HG03460 (cell line): Measurements from ENCODE around the gene PARD3B.

Experiments used
- ATAC-seq: cut with Tn5 transposase; IDR thresholded peaks from one replicate; pipeline ENCODE4 v1.9.1; 2021; ENCODE audit not compliant: unreplicated experiment

Gene PARD3B

DNA sequence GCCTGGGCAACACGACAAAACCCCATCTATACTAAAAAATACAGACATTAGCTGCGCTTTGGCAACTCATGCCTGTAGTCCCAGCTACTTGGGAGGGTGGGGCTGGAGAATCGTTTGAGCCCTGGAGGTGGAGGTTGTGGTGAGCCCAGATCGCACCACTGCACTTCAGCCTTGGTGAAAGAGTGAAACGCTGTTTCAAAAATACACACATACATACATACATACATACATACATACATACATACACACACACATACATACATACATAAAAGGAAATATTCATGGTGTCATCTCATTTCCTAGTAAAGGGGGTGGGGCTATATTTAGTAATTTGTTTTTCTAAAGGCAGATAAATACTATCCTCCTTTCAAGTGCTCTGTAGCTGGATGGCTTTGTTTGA lies 205.1 kb downstream of the PARD3B start:
- no peak for ATAC-seq

DNA sequence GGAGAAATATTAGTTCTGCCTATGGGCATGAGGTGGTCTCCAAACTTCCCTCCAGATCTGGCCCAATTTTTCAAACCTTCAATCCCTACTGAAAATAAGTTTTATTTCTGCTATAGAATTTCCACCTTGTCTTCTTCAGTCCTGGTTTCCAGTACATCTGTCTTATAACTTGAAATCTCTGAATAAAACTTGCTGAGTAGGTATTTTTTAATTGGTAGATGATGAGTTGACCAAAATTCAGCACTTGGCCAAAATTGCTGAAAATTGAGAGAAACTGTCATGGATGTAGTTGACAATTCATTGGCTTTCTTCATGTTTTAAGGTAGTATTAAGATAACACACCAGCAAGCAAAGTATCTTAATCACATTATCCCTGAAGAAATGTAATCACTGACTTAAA lies 206.2 kb downstream of the PARD3B start:
- ATAC-seq, result no peak

DNA sequence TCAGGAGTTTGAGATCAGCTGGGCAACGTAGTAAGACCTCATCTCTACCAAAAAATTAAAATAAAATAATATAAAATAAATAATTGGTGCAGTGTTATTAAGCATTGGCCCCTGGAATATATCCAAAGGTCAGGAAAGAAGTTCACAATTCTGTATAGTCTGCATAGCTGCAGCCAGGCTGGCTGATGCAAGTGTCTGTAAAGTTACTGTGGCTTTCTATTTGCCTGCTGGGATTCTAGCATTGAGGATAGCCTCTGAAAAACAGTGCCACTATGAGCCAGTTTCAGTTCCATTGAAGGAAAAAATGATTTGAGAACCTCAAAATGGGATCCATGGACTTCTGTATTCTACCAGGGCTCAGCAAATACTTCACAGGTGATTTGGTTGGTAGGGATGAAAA lies 208.6 kb downstream of the PARD3B start:
- ATAC-seq, result no peak

DNA sequence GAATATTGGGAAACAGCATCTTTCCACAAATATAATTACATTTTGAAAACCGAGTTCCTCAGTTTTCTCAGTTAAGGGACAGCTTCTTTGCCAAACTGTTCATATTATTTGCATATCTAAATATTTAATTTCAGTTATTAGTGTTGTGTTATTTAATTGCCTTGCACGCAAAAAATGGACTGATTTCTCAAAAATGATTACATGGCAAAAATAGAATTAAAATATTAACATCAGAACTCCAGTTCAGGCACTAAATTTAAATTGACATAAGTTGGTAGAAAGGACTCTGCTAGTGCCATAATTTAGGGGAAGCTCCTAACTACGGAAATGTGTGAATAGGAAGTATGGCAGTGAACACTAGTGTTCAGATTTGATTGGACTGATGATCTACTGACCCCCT lies 209.6 kb downstream of the PARD3B start:
- ATAC-seq, result no peak

DNA sequence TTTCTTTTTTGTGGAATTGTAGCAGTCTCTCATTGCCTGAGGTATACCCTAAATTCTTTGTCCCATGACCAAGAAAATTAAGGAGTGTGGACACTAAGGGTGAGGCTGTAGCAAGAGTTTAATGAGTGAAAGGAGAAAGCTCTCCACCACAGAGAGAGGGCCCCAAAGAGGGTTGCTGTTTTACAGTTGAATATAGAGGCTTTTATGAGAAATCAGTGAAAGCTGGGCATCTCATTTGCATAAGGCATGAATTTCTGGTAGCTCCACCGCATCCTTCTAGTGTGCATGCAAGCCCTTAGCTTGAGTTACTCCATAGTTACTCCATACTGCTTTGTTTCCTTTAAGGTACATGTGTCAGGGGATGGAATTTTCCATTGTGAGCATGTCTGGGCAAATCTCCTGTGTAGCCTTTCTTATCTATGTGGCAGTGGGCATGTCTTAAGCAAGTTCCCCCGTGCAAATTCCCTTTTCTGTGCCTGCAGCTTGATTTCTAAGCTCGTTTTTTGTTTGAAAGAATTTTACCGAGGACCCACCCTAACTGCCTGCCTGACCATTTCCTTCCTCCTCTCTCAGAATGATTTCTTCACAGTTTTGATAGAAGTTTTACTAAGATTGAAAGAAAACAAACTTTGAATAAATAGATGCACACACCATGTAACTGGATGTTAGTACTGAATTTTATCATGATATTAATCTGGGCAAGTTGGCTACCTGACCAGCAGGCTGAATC lies 218.9 kb downstream of the PARD3B start:
- no peak for ATAC-seq

DNA sequence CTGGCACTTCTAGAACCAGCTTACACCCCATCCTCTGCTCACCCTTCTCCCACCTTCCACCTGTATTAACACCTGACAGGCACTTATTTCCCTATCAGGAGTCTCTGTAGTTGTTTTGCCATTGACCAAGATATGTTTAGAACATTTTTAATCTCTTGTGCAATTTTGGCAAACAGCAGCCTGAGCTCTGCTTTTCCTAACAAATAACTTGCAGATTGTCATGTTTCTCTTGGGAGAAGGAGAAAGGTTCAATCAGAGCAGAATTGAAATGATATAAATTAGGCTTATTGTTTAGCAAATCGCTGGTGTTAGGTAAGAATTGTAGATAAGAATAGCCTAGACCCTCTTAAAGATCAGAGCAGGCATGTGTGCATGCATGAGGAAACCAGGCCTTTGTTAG lies 225.5 kb downstream of the PARD3B start:
- no peak for ATAC-seq

DNA sequence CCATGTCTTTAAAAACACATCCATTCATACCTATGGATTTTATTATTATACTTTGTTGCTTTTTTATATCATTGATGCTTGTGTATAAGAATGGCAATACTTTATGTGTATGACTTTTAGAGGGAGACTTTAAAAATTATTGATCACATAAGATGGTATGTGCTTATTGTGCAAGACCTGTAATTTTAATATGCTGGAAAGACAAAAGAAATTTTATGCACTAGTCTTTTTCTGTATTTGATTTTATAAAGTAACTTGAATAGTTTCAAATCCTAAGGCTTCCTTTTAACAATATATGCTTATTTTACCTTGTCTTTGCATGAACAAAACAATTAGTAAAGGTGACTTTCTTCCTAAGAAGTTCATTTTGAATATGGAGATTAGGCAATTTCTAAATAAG lies 226.4 kb downstream of the PARD3B start:
- no peak for ATAC-seq

DNA sequence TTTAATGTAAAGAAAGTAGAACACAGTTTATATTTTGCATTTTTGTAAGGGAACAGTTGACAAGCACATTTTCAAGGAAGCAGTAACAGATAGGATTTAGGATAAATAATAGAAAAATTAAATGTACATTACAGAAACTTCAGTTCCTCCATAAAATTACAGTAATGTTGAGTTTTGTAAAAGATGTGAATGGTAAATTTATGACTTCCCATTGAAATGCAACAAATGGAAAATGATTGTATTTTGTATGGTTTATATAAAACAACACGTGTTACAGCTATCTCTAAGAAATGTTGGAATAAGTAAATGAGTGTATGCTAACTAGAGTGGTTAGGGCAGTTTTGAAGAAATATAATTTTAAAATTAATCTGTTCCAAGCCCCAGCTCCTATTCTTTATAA lies 227.3 kb downstream of the PARD3B start:
- ATAC-seq, result no peak

DNA sequence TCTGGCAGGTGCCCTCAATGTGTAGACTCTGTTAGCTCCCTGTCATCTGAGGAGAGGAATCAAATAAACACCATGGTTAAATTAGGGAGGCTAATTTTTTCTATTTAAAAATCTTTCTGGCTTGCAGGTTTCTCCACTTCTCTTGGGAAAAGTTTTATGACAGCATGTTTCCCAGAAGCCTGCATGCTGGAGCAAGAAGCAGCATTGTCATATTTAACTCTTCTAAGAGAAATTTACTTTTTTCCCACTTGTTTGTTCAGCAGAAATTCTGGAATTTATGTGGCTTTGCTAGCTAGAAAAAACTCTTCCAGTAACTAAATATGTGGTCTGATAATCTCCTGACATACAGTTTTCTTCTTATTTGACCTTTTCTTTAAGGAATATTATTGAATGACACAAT lies 230.5 kb downstream of the PARD3B start:
- ATAC-seq, result no peak

DNA sequence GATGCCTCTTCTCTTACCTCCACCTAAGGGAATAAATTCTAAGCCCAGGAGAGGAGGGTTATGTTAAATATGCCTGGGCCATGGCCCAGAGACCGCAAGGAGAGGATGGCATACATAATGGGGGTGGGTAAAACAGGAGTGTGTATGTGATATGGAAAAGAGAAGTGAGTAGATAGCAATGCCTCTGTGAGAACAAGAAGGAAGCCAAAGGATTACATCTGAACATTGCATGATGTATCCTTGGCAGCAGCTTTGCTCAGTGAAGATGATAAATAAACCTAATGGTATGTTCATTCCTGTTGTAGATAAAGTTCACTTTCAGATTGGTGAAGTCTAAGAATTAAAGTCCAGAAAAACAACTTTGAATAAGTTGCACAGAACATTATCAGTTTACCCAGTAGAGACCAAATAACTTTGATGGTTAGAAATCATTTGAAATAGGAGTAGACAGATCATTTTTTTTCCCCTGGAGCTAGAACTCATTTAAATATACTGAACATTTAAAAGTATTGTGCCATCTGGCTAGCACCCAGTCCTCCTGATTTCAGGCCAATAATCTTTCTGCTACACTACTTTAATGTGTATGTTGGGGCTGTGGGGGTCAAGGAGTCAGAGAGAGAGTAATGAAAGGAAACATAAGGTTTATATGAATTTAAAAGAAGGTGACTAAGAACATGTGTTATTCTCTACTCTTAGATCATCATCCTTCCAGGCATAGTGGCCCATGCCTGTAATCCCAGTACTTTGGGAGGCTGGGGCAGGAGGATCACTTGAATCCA lies 231.7 kb downstream of the PARD3B start:
- no peak for ATAC-seq

DNA sequence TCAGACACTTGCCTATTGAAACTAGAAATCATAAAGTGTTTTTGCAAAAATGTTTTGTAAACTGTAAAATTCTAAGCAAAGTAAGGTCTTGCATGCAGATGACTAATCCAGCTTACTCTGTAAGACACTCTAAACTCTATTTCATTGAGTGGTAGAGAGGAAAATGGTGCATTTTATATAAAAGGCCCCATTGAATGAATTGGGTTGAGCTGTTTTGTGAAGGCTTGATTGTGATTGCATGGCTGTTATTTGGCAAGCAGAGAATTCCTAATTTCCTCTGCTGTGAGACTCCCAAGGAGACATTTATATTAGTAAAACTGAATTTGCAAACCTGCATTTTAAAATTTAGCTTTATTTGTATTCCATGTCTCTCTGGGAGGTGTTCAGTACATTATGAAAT lies 234.5 kb downstream of the PARD3B start:
- ATAC-seq, result no peak

DNA sequence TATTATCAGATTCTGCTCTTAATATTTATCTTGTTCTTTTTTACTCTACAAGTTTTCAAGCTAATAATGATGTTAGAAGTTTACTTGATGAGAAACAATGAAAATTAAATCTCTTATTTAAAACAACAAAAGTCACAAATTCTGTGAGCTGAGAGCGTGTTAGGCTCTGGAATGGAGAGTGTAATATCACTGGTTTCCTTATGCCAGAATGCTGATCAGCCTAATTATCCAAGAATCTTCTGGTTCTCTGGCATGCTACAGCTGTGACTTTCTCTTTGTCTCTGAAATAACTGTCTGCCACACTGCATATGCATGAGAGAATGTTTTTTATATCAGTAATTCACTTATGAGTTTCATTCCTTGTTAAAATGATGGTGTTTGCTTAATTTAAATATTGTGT lies 236.7 kb downstream of the PARD3B start:
- ATAC-seq, result no peak

DNA sequence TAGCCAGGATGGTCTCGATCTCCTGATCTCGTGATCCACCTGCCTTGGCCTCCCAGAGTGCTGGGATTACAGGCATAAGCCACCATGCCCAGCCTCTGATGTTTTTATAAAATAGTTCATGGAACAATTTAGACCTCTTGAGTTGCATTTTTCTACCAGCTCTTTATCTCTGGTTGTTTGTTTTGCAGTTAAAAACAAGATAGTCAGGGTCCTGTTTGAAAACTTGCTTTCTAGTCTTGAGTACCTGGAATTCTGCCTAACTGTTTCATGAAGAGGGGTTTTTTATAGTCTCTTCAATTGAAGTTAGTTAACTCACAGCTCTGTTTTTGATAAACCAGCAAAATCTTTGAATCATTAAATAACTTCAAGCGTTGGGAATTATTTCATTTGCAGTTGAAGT lies 244.8 kb downstream of the PARD3B start:
- ATAC-seq, result no peak

DNA sequence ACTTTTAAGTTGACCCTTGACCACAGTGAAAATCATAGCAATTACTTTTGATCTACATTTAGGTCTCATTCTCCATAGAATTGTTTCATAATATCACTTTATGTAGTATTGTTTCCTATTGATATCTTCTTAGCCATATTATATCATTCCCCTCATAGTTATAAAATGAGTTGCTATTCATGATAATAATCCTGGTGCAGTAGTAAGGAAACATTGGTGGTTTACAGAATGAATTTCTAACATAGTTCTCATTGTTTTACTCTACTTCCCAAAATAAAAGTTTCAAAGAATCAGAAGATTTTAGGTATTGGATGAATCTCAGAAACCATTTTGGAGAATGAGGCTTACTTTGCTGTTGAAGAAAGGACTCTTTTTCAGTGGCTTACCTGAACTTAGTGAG lies 246.0 kb downstream of the PARD3B start:
- ATAC-seq, result no peak

DNA sequence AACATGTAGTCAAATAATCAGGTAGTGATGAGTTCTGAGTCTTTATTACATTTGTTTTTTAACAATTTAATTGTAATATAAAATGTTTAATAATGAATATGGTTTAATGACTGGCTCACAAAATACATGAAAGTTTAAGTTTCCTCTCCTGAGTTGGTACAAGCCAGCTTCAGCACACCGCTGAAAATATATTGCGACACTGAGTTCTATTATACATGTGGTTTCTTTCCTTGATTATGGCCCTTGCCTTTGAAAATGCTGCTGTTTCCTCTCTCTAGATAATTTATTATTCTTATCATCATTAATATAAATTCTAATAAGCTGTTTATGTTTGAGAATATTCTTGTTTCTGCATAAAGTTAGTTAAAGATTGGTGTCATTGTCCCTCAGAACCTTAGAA lies 249.3 kb downstream of the PARD3B start:
- ATAC-seq, result no peak

DNA sequence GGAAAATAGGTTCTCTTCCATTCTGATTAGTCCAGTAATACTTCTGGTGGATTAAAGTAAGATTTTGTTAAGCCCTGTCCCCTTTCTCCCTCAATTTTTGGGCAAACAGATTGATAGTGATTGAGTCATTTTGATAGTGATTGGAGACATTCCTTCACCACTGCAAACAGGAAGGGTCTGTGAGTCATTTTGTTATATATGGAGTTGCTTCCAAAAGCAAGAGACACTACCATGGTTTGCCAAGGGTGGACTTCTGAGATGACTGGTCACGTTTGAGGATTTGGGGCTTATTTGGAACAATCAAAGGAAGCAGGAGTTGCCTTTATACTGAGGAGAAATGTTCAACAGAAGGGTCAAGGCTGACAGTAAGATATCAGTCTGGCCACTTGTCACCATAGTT lies 249.9 kb downstream of the PARD3B start:
- ATAC-seq, result no peak

DNA sequence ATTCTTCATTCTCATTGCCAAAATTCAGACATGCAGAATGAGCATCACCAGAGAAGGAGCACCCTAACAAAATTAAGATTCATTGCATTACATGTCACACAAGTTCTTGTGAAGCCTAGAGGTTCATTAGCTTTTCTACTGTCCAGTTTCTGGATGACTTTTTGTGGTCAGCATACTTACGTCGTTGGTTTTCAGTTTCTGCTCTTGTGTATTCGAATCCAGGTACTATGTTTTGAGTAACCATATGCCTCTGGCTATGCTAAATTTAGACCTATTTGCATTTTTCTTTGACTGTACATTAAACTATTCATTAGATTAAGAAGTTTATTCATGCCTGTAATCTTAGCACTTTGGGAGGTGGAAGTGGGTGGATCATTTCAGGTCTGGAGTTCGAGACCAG lies 251.3 kb downstream of the PARD3B start:
- ATAC-seq, result peak; percentile 76

DNA sequence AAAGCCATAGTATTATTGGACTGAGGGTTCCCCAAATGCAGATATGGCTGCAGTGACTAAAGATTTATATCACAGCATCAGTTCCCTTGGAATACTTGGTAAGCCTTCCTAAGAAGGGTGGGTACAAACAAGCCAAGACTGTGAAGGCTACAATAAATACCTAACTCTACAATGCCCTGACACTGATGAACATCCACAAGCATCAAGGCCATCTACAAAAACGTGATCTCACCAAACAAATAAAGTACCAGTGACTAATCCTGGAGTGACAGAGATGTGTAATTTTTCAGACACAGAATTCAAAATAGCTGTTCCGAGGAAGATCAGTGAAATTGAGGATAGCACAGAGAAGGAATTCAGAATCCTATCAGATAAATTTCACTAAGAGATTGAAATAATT lies 254.5 kb downstream of the PARD3B start:
- ATAC-seq, result no peak

DNA sequence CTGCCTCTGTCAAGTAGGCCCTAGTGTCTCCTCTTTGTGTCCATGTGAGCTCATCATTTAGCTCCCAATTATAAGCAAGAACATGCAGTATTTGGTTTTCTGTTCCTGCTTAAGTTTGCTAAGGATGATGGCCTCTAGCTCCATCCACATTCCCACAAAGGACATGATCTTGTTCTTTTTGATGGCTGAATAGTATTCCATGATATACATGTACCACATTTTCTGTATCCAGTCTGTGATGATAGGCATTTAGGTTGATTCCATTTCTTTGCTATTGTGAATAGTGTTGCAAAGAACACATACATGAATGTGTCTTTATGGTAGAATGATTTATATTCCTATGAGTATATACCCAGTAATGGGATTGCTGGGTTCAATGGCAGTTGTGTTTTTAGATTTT lies 263.2 kb downstream of the PARD3B start:
- ATAC-seq, result no peak

DNA sequence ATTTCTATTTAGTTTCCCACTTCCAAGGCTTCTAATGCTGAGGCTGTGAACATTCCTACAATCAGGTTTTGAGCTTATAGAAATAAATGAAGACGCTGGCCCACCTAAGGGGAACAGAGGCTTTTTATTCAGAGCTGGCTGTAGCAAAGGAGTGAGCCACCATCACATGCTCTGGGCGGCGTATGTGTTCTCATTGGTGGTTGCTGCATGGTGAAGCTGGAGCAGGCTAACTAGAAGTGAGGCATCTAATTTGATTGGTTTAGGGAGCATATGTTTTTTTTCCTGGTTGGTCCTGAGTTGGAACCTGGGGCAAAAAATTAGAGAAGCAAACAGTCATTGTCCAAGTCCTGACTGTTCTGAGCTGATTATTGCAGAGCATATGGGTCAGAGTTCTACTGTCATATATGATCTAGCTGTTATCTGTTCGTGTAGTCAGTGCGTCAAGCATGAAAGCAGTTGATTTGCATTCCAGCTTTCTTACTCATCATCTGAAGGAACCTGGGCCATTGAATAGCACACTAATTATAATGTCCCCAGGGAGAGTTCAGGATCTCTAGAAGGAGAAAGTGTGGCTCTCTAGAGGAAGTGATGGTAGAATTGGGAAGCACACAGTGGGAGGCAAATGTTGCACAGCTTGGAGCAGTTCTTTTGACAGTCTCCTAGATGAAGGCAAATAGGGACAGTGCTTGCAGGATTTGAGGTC lies 279.6 kb downstream of the PARD3B start:
- ATAC-seq, result no peak

DNA sequence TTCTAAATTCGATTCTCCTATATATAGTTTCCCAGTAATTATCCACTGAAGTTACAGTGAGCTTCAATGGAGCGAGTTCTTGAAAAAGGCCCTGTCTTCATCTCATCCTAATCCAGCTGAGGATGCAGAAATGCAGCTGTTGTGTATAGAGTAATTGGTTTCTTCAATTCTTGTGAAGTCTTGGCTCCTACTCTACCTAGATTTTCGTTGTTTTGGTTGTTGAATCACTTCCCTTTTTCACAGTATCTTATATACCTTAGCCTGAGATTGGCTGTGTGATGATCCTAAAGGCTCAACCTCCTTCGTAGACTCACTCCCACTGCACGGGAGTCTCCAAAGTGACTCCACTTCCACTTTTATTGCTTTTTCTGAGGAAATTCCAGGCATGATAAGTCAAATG lies 280.4 kb downstream of the PARD3B start:
- no peak for ATAC-seq
